HL-60 (cell line): ENCODE results near the gene KIF26A.

Experiments
- DNase-seq, 2 experiments: peaks; one replicate each; pipeline ENCODE4 v3.0.0-alpha.2; 2010 to 2020; ENCODE audit warnings: low read depth in 1 of 2, low spot score in 1 of 2
- H3K27ac ChIP-seq: fragments of 250-450 bp; sonication (Bioruptor Pico); replicated peaks from 2 replicates; pipeline ENCODE4 v1.5.1; 2020; ENCODE audit warnings: mild to moderate bottlenecking, moderate library complexity
- H3K27me3 ChIP-seq: fragments of 250-450 bp; sonication (Bioruptor Pico); 2 replicates; pipeline ENCODE4 v1.5.1; 2021; ENCODE audit warnings: mild to moderate bottlenecking, moderate library complexity; ENCODE audit not compliant: insufficient read depth, poor library complexity, severe bottlenecking
- H3K4me3 ChIP-seq: replicated peaks from 2 replicates; pipeline ENCODE4 v1.5.1; 2011; ENCODE audit warnings: mild to moderate bottlenecking, control low read depth, low read length; ENCODE audit not compliant: insufficient read depth
- CTCF ChIP-seq: IDR thresholded peaks from one replicate; pipeline ENCODE4 v1.5.1; 2011; ENCODE audit warnings: low read length, control low read depth, inconsistent platforms; ENCODE audit not compliant: insufficient read depth
- GABPA ChIP-seq: IDR thresholded peaks from 2 replicates; pipeline ENCODE4 v1.6.1; 2012; ENCODE audit warnings: low read depth
- POLR2AphosphoS5 ChIP-seq: IDR thresholded peaks from 2 replicates; pipeline ENCODE4 v1.6.1; 2012; ENCODE audit warnings: low read depth
- SPI1 ChIP-seq: IDR thresholded peaks from 2 replicates; pipeline ENCODE4 v1.6.1; 2012; ENCODE audit warnings: low read depth, mild to moderate bottlenecking, borderline replicate concordance
- TF ChIP-seq, protein P1 (sequence below): IDR thresholded peaks from 2 replicates; pipeline ENCODE4 v1.6.1; 2012; ENCODE audit warnings: low read depth; ENCODE audit not compliant: insufficient replicate concordance

Gene KIF26A

DNA sequence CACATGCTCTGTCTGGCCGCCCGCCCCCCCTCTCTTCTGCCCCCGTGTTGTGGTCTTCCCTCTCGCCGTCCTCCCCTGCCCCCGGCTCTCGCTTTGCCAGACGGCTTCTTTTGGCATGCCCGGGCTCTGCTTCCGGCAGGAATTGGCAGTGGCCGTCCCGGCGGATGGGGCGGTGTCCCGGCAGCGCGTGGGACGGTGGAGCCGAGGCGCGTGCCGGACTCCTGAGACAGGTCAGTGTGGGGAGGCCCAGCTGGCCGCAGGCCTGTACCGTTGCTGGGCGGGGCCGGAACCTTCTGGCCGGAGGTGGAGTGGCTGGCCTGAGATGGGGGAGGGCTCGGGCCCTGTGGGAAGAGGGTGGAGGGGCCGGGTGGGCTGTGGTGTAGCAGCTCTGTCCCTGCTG lies 17.1 kb downstream of the KIF26A start:
- H3K27ac ChIP-seq, result no peak overlapping the region
- DNase-seq, result no peak
- no peak for TF ChIP-seq SPI1
- TF ChIP-seq, protein P1, sequence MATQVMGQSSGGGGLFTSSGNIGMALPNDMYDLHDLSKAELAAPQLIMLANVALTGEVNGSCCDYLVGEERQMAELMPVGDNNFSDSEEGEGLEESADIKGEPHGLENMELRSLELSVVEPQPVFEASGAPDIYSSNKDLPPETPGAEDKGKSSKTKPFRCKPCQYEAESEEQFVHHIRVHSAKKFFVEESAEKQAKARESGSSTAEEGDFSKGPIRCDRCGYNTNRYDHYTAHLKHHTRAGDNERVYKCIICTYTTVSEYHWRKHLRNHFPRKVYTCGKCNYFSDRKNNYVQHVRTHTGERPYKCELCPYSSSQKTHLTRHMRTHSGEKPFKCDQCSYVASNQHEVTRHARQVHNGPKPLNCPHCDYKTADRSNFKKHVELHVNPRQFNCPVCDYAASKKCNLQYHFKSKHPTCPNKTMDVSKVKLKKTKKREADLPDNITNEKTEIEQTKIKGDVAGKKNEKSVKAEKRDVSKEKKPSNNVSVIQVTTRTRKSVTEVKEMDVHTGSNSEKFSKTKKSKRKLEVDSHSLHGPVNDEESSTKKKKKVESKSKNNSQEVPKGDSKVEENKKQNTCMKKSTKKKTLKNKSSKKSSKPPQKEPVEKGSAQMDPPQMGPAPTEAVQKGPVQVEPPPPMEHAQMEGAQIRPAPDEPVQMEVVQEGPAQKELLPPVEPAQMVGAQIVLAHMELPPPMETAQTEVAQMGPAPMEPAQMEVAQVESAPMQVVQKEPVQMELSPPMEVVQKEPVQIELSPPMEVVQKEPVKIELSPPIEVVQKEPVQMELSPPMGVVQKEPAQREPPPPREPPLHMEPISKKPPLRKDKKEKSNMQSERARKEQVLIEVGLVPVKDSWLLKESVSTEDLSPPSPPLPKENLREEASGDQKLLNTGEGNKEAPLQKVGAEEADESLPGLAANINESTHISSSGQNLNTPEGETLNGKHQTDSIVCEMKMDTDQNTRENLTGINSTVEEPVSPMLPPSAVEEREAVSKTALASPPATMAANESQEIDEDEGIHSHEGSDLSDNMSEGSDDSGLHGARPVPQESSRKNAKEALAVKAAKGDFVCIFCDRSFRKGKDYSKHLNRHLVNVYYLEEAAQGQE, result no peak
- no peak for TF ChIP-seq CTCF
- TF ChIP-seq POLR2AphosphoS5, result no peak
- no peak for TF ChIP-seq GABPA
- no peaks in the 10 kb centered on the region for H3K27me3 ChIP-seq
- H3K4me3 ChIP-seq, result no peak overlapping the region

DNA sequence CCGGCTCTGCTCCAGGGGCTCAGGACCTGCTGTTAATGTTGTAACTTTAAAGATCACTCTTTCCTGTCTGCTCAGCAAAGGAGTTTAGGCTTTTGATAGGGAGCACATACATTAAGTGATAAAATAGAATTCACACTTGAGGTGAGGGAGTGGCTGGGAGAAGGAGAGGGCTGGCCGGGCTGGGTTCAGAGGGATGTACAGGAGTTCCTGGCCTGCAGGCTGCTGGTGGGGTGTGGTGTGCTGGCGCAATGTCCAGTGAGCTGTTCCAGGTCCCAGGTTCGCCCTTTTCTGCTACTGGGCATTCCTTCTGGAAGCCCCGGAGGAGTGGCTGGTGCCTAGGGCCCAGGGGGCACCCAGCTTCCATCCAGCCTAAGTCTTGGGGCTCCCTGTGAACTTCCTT lies 17.8 kb downstream of the KIF26A start:
- Histone ChIP-seq H3K27ac (no peak overlapping the region), H3K27me3 (no peaks in the 10 kb centered on the region), H3K4me3 (no peak overlapping the region)
- TF ChIP-seq GABPA (no peak), SPI1 (no peak), CTCF (no peak), POLR2AphosphoS5 (no peak)
- TF ChIP-seq, protein P1, result no peak
- no peak for DNase-seq

DNA sequence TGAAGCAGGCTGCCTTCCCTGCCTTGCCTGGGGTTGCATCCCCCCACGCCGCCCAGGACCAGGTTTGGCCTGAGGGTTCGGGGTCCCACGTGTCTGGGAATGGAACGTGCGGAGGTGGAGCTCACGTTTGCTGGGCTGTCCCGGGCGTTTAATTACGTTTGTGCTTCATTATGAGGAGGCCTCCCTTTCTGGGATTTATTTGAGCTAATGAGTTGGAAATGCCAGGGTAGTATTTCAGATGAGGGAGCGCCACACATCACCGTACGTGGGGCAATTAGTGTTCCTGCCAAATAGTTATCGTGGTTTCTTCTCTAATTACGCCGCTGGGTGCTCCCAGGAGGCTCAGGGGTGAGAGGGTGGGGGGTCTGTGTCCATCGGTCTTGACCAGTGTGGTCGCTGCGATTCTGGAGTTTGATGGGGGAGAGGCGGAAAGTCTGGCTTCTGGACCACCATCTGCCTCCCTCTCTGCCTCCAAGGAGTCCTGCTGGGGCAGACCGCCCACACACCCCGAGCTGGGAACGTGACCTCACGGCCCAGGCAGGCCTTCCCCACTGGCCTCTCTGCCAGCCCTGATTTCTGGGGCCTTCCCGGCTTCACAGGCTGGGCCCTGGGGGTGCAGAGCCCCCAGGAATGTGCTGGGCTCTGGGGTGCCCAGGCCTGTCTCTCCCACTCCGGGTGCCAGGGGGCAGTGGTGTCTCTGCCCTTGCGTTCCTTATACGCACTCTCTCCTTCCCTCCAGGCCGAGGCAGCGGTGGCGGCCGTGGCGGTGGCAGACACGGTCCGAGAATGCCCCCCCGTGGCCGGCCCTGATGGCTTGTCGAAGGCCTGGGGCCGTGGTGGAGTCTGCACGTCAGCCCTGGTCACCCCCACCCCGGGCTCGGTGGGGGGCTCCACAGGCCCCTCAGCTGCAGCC lies 18.9 kb downstream of the KIF26A start:
- TF ChIP-seq SPI1, result no peak
- no peak for TF ChIP-seq CTCF
- no peak for TF ChIP-seq GABPA
- no peak for TF ChIP-seq POLR2AphosphoS5
- H3K27ac ChIP-seq, result no peak overlapping the region
- H3K27me3 ChIP-seq, result no peaks in the 10 kb centered on the region

More for the DNA sequence above, 18.9 kb downstream of the KIF26A start:
- DNase-seq, result no peak
- H3K4me3 ChIP-seq, result no peak overlapping the region
